PFSK-1 (cell line): ENCODE results near the gene IGFBP6.

Source experiments
- POLR2AphosphoS5 ChIP-seq: IDR thresholded peaks from 2 replicates; pipeline ENCODE4 v1.6.1; 2012; ENCODE audit warnings: low read depth, mild to moderate bottlenecking, control low read depth, low read length, moderate library complexity
- TF ChIP-seq, protein P1 (sequence below), 2 experiments: IDR thresholded peaks; 2 replicates each; pipeline versions ENCODE4 v1.6.1 to v1.8.0; 2011 to 2012; ENCODE audit warnings: low read depth in 2 of 2, low read length in 2 of 2, control low read depth in 1 of 2, inconsistent platforms in 1 of 2, mild to moderate bottlenecking in 1 of 2, moderate library complexity in 1 of 2; ENCODE audit not compliant: insufficient read depth in 1 of 2

DNA sequence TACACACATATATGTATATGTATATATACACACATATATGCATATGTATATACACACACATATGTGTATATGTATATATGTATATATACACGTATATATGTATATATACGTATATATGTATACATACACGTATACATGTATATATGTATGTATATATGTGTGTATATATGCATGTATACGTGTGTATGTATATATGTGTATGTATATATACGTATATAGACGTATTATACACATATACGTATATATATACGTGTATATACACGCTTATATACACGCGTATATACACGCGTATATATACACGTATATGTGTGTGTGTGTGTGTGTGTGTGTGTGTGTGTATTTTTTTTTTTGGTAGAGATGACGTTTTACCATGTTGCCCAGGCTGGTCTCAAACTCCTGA, 50.2 kb downstream of the IGFBP6 start:
- TF ChIP-seq POLR2AphosphoS5 = no peak
- TF ChIP-seq, protein P1, sequence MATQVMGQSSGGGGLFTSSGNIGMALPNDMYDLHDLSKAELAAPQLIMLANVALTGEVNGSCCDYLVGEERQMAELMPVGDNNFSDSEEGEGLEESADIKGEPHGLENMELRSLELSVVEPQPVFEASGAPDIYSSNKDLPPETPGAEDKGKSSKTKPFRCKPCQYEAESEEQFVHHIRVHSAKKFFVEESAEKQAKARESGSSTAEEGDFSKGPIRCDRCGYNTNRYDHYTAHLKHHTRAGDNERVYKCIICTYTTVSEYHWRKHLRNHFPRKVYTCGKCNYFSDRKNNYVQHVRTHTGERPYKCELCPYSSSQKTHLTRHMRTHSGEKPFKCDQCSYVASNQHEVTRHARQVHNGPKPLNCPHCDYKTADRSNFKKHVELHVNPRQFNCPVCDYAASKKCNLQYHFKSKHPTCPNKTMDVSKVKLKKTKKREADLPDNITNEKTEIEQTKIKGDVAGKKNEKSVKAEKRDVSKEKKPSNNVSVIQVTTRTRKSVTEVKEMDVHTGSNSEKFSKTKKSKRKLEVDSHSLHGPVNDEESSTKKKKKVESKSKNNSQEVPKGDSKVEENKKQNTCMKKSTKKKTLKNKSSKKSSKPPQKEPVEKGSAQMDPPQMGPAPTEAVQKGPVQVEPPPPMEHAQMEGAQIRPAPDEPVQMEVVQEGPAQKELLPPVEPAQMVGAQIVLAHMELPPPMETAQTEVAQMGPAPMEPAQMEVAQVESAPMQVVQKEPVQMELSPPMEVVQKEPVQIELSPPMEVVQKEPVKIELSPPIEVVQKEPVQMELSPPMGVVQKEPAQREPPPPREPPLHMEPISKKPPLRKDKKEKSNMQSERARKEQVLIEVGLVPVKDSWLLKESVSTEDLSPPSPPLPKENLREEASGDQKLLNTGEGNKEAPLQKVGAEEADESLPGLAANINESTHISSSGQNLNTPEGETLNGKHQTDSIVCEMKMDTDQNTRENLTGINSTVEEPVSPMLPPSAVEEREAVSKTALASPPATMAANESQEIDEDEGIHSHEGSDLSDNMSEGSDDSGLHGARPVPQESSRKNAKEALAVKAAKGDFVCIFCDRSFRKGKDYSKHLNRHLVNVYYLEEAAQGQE (IDR thresholded peaks at IDR 0.05; ENCODE audit: insufficient read depth in 1 of 2, low read depth in 2 of 2, low read length in 2 of 2) = no peak
